ENCODE results near the gene AQP7. TPM values are rescaled to one million over a fixed set of nuclear protein-coding genes. Genes with fewer than 3 reads are reported as not detected.

AQP7 gene
- total and polyA plus RNA-seq, 4 donors: 4.8 to 22.3 (median 14.5) TPM

DNA sequence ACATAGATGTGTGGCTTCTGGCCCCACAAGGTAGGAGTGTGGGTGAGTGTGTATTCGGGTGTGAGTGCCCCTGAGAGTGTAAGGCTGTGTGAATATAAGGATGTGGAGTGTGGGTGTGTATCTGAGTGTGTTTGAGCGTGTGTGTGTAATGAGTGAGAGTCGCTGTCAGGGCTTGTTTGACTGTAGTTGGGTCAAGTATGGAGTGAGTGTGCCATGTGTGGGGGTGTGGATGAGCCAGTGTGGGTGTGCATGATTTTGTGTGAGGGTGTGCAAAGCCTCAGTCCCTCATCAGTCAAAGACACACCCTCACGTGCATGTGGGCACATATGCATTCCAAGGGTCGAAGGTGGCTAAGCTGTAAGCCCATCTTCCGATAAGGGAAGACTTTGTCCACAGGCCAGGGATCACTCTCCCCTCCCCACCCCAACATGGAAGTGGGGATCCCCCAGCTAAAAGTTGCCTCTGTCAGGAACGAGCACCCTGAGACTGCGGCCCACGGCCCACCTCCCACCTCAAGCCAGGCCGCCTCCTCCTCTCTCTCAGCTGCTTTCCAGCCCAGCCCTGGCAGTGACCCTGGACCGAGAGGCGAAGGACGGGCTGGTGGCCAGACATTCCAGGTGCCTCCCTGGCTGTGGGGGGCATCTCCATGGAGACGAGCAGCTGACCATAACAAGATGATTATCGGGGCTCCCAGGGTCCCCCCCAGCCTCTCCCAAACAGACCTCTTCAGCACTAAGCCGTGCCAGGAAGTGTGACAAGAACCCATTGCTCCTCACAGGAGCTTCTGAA lies 32.1 kb upstream of the AQP7 start:
- TF ChIP-seq HNF4G (IDR thresholded peaks at IDR 0.05) (no peak), FOXA2 (IDR thresholded peaks at IDR 0.05) (no peak), FOXA1 (IDR thresholded peaks at IDR 0.05) (no peak), RAD21 (IDR thresholded peaks at IDR 0.05) (no peak), EGR1 (IDR thresholded peaks at IDR 0.05; ENCODE audit: low read depth in 2 of 2) (no peak), RXRA (IDR thresholded peaks at IDR 0.05) (no peak), SP1 (IDR thresholded peaks at IDR 0.05) (no peak)
- TF ChIP-seq, protein P1, sequence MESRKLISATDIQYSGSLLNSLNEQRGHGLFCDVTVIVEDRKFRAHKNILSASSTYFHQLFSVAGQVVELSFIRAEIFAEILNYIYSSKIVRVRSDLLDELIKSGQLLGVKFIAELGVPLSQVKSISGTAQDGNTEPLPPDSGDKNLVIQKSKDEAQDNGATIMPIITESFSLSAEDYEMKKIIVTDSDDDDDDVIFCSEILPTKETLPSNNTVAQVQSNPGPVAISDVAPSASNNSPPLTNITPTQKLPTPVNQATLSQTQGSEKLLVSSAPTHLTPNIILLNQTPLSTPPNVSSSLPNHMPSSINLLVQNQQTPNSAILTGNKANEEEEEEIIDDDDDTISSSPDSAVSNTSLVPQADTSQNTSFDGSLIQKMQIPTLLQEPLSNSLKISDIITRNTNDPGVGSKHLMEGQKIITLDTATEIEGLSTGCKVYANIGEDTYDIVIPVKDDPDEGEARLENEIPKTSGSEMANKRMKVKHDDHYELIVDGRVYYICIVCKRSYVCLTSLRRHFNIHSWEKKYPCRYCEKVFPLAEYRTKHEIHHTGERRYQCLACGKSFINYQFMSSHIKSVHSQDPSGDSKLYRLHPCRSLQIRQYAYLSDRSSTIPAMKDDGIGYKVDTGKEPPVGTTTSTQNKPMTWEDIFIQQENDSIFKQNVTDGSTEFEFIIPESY (IDR thresholded peaks at IDR 0.05): no peak
- TF ChIP-seq, protein P2, sequence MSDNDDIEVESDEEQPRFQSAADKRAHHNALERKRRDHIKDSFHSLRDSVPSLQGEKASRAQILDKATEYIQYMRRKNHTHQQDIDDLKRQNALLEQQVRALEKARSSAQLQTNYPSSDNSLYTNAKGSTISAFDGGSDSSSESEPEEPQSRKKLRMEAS (IDR thresholded peaks at IDR 0.05): no peak
- TF ChIP-seq, protein P3, sequence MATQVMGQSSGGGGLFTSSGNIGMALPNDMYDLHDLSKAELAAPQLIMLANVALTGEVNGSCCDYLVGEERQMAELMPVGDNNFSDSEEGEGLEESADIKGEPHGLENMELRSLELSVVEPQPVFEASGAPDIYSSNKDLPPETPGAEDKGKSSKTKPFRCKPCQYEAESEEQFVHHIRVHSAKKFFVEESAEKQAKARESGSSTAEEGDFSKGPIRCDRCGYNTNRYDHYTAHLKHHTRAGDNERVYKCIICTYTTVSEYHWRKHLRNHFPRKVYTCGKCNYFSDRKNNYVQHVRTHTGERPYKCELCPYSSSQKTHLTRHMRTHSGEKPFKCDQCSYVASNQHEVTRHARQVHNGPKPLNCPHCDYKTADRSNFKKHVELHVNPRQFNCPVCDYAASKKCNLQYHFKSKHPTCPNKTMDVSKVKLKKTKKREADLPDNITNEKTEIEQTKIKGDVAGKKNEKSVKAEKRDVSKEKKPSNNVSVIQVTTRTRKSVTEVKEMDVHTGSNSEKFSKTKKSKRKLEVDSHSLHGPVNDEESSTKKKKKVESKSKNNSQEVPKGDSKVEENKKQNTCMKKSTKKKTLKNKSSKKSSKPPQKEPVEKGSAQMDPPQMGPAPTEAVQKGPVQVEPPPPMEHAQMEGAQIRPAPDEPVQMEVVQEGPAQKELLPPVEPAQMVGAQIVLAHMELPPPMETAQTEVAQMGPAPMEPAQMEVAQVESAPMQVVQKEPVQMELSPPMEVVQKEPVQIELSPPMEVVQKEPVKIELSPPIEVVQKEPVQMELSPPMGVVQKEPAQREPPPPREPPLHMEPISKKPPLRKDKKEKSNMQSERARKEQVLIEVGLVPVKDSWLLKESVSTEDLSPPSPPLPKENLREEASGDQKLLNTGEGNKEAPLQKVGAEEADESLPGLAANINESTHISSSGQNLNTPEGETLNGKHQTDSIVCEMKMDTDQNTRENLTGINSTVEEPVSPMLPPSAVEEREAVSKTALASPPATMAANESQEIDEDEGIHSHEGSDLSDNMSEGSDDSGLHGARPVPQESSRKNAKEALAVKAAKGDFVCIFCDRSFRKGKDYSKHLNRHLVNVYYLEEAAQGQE (IDR thresholded peaks at IDR 0.05): no peak

DNA sequence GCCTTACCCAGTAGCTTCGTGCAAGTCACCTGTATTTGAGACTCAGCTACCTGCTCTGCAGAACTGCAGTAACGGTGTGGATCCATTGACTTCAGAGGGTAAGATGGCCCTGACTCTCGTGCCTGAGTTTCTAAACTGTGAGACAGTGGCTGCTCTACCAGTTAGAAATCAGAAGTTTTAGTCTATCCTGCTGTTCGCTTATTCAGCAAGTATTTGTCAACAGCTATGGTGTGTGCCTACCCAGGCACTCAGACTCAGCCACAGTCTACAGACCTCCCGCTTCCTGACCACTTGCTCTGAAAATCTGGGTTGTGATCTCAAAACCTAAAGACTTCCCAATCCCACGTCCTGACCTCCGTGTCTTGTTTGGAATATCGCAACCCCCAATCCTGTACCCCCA lies 31.5 kb upstream of the AQP7 start:
- no peak overlapping the region for H3K9ac ChIP-seq (ENCODE audit: low read depth in 1 of 2, low read length in 2 of 2)
- no peak overlapping the region for H3K27ac ChIP-seq (ENCODE audit: low read depth in 1 of 2, low read length in 2 of 2)
- no peaks in the 10 kb centered on the region for H3K9me3 ChIP-seq (ENCODE audit: control insufficient read depth in 4 of 4, low read length in 3 of 4)
- no peak for DNase-seq (ENCODE audit: low spot score)
- WGBS: 95% methylated on average over 8 of the region's 8 CpGs
- no peak overlapping the region for H3K4me3 ChIP-seq (ENCODE audit: low read depth in 1 of 3, low read length in 3 of 3)
- H3K4me1 ChIP-seq (ENCODE audit: control insufficient read depth in 4 of 4, insufficient read depth in 4 of 4, low read length in 3 of 4): no peaks in the 10 kb centered on the region
- no peaks in the 10 kb centered on the region for H3K36me3 ChIP-seq (ENCODE audit: control insufficient read depth in 4 of 4, insufficient read depth in 3 of 4, low read depth in 1 of 4, low read length in 3 of 4)
- H3K27me3 ChIP-seq (ENCODE audit: control insufficient read depth in 4 of 4, insufficient read depth in 4 of 4, low read length in 3 of 4): no peaks in the 10 kb centered on the region
- TF ChIP-seq HNF4G (IDR thresholded peaks at IDR 0.05) (no peak), HNF4A (conservative IDR thresholded peaks at IDR 0.05) (no peak), NR2F2 (IDR thresholded peaks at IDR 0.05) (no peak), SP1 (IDR thresholded peaks at IDR 0.05) (no peak), GABPA (IDR thresholded peaks at IDR 0.05 in 1 of 2, conservative IDR thresholded peaks at IDR 0.05 in 1 of 2) (no peak)
- TF ChIP-seq, protein P2 (IDR thresholded peaks at IDR 0.05): no peak
- TF ChIP-seq, protein P4, sequence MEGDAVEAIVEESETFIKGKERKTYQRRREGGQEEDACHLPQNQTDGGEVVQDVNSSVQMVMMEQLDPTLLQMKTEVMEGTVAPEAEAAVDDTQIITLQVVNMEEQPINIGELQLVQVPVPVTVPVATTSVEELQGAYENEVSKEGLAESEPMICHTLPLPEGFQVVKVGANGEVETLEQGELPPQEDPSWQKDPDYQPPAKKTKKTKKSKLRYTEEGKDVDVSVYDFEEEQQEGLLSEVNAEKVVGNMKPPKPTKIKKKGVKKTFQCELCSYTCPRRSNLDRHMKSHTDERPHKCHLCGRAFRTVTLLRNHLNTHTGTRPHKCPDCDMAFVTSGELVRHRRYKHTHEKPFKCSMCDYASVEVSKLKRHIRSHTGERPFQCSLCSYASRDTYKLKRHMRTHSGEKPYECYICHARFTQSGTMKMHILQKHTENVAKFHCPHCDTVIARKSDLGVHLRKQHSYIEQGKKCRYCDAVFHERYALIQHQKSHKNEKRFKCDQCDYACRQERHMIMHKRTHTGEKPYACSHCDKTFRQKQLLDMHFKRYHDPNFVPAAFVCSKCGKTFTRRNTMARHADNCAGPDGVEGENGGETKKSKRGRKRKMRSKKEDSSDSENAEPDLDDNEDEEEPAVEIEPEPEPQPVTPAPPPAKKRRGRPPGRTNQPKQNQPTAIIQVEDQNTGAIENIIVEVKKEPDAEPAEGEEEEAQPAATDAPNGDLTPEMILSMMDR (IDR thresholded peaks at IDR 0.05; ENCODE audit: low read depth, low read length, missing input control): no peak
- TF ChIP-seq, protein P3 (IDR thresholded peaks at IDR 0.05): no peak
- TF ChIP-seq, protein P5, sequence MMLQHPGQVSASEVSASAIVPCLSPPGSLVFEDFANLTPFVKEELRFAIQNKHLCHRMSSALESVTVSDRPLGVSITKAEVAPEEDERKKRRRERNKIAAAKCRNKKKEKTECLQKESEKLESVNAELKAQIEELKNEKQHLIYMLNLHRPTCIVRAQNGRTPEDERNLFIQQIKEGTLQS (IDR thresholded peaks at IDR 0.05): no peak

More for the DNA sequence above, 32.1 kb upstream of the AQP7 start:
- Histone ChIP-seq H3K9me3 (ENCODE audit: control insufficient read depth in 4 of 4, low read length in 3 of 4) (no peaks in the 10 kb centered on the region), H3K27me3 (ENCODE audit: control insufficient read depth in 4 of 4, insufficient read depth in 4 of 4, low read length in 3 of 4) (no peaks in the 10 kb centered on the region), H3K4me3 (ENCODE audit: low read depth in 1 of 3, low read length in 3 of 3) (no peak overlapping the region), H3K4me1 (ENCODE audit: control insufficient read depth in 4 of 4, insufficient read depth in 4 of 4, low read length in 3 of 4) (no peaks in the 10 kb centered on the region), H3K36me3 (ENCODE audit: control insufficient read depth in 4 of 4, insufficient read depth in 3 of 4, low read depth in 1 of 4, low read length in 3 of 4) (no peaks in the 10 kb centered on the region), H3K27ac (ENCODE audit: low read depth in 1 of 2, low read length in 2 of 2) (no peak overlapping the region), H3K9ac (ENCODE audit: low read depth in 1 of 2, low read length in 2 of 2) (no peak overlapping the region)
- no peak for DNase-seq (ENCODE audit: low spot score)
- 80% methylated on average over 16 of the region's 16 CpGs for WGBS

Data from liver (tissue), 9 donors.